Limb (tissue), 2 donors: ENCODE measurements around the gene COQ10B.

Source experiments
- DNase-seq, 2 donors: peaks; one replicate each; pipeline ENCODE4 v3.0.0-alpha.2; 2016; ENCODE audit errors: extremely low spot score in 2 of 2

COQ10B gene

GRCh38 chr2:197500503-197501131, 47.3 kb downstream of the COQ10B start:
- DNase-seq, result peak in 1 of 2 donors; percentile 8

- no peak for DNase-seq
These were observed 48.8 kb downstream of the COQ10B start for GRCh38 chr2:197502201-197502600.

- no peak for DNase-seq
These were observed 49.3 kb downstream of the COQ10B start for GRCh38 chr2:197502685-197503084.

GRCh38 chr2:197504000-197504399, 50.6 kb downstream of the COQ10B start:
- DNase-seq, result no peak

- DNase-seq, result no peak
These were observed 51.2 kb downstream of the COQ10B start for GRCh38 chr2:197504512-197504911.

- DNase-seq, result no peak
These were observed 53.3 kb downstream of the COQ10B start for GRCh38 chr2:197506658-197507057.

- DNase-seq, result no peak
These were observed 60.6 kb downstream of the COQ10B start for GRCh38 chr2:197513915-197514314.

GRCh38 chr2:197514754-197515153, 61.4 kb downstream of the COQ10B start:
- no peak for DNase-seq

GRCh38 chr2:197515315-197515738, 62.0 kb downstream of the COQ10B start:
- DNase-seq, result peak in 1 of 2 donors; percentile 10

GRCh38 chr2:197515739-197516392, 62.5 kb downstream of the COQ10B start, which contains the start of gene MOB4:
Gene MOB4, plus strand, starts transcription at chr2:197516066. Its CDS starts 21 bp downstream, at chr2:197516087.
- DNase-seq, result peak; percentile 95 to 98

- DNase-seq, result no peak
These were observed 63.0 kb downstream of the COQ10B start for GRCh38 chr2:197516393-197516761.

GRCh38 chr2:197517150-197517549, 63.8 kb downstream of the COQ10B start:
- no peak for DNase-seq
